CD14-positive monocyte (primary cell): ENCODE data around the gene PDK2. TPM values are rescaled to one million over a fixed set of nuclear protein-coding genes. Genes with fewer than 3 reads are reported as not detected.

ENCODE experiments used
- DNase-seq, 3 donors: peaks; one replicate each; pipeline ENCODE4 v3.0.0-alpha.2; 2011 to 2022
- H2AFZ ChIP-seq: 2 replicates; pipeline ENCODE4 v1.6.0; 2012; ENCODE audit warnings: mild to moderate bottlenecking, low read depth, low read length, inconsistent platforms; ENCODE audit not compliant: insufficient read depth, poor library complexity, severe bottlenecking
- H3K27ac ChIP-seq, 2 donors: 1 replicate in 1 of 2; 2 replicates in 1 of 2; pipeline ENCODE4 v1.5.1; 2012 to 2013; ENCODE audit warnings: low read length in 2 of 2, control low read depth in 1 of 2, inconsistent platforms in 1 of 2, low read depth in 1 of 2, mild to moderate bottlenecking in 1 of 2
- H3K27me3 ChIP-seq, 2 donors: one replicate each; pipeline versions ENCODE4 v1.6.0 to v1.6.1; 2011 to 2013; ENCODE audit warnings: low read length in 2 of 2; ENCODE audit not compliant: control insufficient read depth in 2 of 2, insufficient read depth in 2 of 2
- H3K36me3 ChIP-seq, 2 donors: replicated peaks in 1 of 2; 1 replicate in 1 of 2; 2 replicates in 1 of 2; pipeline versions ENCODE4 v1.5.1 to v1.6.1; 2012 to 2013; ENCODE audit warnings: low read length in 2 of 2, control low read depth in 1 of 2, inconsistent platforms in 1 of 2, mild to moderate bottlenecking in 1 of 2; ENCODE audit not compliant: insufficient read depth in 2 of 2, control insufficient read depth in 1 of 2
- H3K4me1 ChIP-seq, 2 donors: 1 replicate in 1 of 2; 2 replicates in 1 of 2; pipeline versions ENCODE4 v1.5.1 to v1.6.1; 2012 to 2013; ENCODE audit warnings: low read length in 2 of 2, control low read depth in 1 of 2, inconsistent platforms in 1 of 2, mild to moderate bottlenecking in 1 of 2, moderate library complexity in 1 of 2; ENCODE audit not compliant: insufficient read depth in 2 of 2, control insufficient read depth in 1 of 2
- H3K4me2 ChIP-seq: replicated peaks from 2 replicates; pipeline ENCODE3; 2012; ENCODE audit warnings: low read length, moderate library complexity, mild to moderate bottlenecking; ENCODE audit not compliant: poor library complexity, severe bottlenecking; ENCODE audit errors: extremely low read depth
- H3K4me3 ChIP-seq, 3 experiments: fragments of 200-600 bp in 1 of 3; sonication (generic) in 1 of 3; replicated peaks in 1 of 3; 1 replicate in 2 of 3; 2 replicates in 1 of 3; pipeline ENCODE4 v1.5.1; 2011 to 2013; ENCODE audit warnings: low read length in 3 of 3, mild to moderate bottlenecking in 3 of 3, control low read depth in 2 of 3, low read depth in 2 of 3, inconsistent platforms in 1 of 3, moderate library complexity in 1 of 3
- H3K79me2 ChIP-seq: 2 replicates; pipeline ENCODE4 v1.6.0; 2012; ENCODE audit warnings: mild to moderate bottlenecking, control low read depth, inconsistent platforms, low read length, moderate library complexity; ENCODE audit not compliant: insufficient read depth
- H3K9ac ChIP-seq: 2 replicates; pipeline ENCODE4 v1.6.0; 2017; ENCODE audit warnings: low read length, mild to moderate bottlenecking; ENCODE audit not compliant: insufficient read depth, poor library complexity, severe bottlenecking
- H3K9me3 ChIP-seq, 2 donors: replicated peaks in 1 of 2; 1 replicate in 1 of 2; 2 replicates in 1 of 2; pipeline versions ENCODE4 v1.5.1 to v1.6.1; 2012 to 2013; ENCODE audit warnings: low read length in 2 of 2, control low read depth in 1 of 2; ENCODE audit not compliant: control insufficient read depth in 1 of 2, insufficient read depth in 1 of 2
- H4K20me1 ChIP-seq: 2 replicates; pipeline ENCODE4 v1.6.0; 2012; ENCODE audit warnings: mild to moderate bottlenecking, low read length, control low read depth, moderate library complexity; ENCODE audit not compliant: insufficient read depth
- H3K27ac Mint-ChIP-seq, 7 donors: one replicate each; pipeline ENCODE4 v1.8.0; 2020; ENCODE audit warnings: mild to moderate bottlenecking in 7 of 7, mixed read lengths in 7 of 7, moderate library complexity in 6 of 7, inconsistent platforms in 2 of 7
- H3K27me3 Mint-ChIP-seq, 3 donors: one replicate each; pipeline ENCODE4 v1.8.0; 2021 to 2022; ENCODE audit warnings: low read depth in 3 of 3, mild to moderate bottlenecking in 3 of 3, mixed read lengths in 3 of 3, moderate library complexity in 3 of 3, inconsistent platforms in 1 of 3
- H3K36me3 Mint-ChIP-seq, 2 donors: one replicate each; pipeline ENCODE4 v1.8.0; 2020; ENCODE audit warnings: mixed read lengths in 2 of 2, inconsistent platforms in 1 of 2, mild to moderate bottlenecking in 1 of 2
- H3K4me1 Mint-ChIP-seq: one replicate; pipeline ENCODE4 v1.8.0; 2020; ENCODE audit warnings: mild to moderate bottlenecking, mixed read lengths
- H3K4me3 Mint-ChIP-seq, 2 donors: one replicate each; pipeline ENCODE4 v1.8.0; 2020; ENCODE audit warnings: mild to moderate bottlenecking in 2 of 2, mixed read lengths in 2 of 2, moderate library complexity in 1 of 2
- H3K9me3 Mint-ChIP-seq, 7 donors: one replicate each; pipeline ENCODE4 v1.8.0; 2020 to 2022; ENCODE audit warnings: mixed read lengths in 7 of 7, mild to moderate bottlenecking in 6 of 7, moderate library complexity in 6 of 7, inconsistent platforms in 2 of 7
- WGBS: methylation state at CpG from one replicate; pipeline ENCODE4 v1.1.5; 2013; ENCODE audit warnings: missing lambda C conversion rate; ENCODE audit not compliant: insufficient coverage; 5-methylcytosine and 5-hydroxymethylcytosine counted together
- intact Hi-C, 2 donors: fragments of 100-400 bp; cut with micrococcal nuclease; formaldehyde crosslinking; loops; one replicate each; pipeline versions ENCODE4 v1.15.0 to v1.15.1; 2023
- polyA minus RNA-seq: library from RNA; depleted of rRNA, polyadenylated mRNA; stranded (reverse); fragments of >200 nt; gene quantifications from 2 replicates; pipeline ENCODE4 v1.2.3, GENCODE V29; 2012
- polyA plus RNA-seq, 3 donors: library from polyadenylated mRNA; depleted of rRNA in 1 of 3; unstranded in 2 of 3; stranded (reverse) in 1 of 3; fragments of 300-500 nt in 2 of 3; fragments of >200 nt in 1 of 3; fragmentation: Illumina TruSeq in 2 of 3; gene quantifications; 1 replicate in 2 of 3; 2 replicates in 1 of 3; pipeline ENCODE4 v1.2.3, GENCODE V29; 2012 to 2021
- total RNA-seq, 12 experiments: library from RNA in 1 of 12; stranded (reverse) in 1 of 12; fragments of 120-200 nt in 1 of 12; gene quantifications; one replicate each; pipeline ENCODE4 v1.2.4 and lab custom pipeline; 2013 to 2026; ENCODE audit warnings: mixed read lengths in 6 of 12, inconsistent platforms in 1 of 12
- TF ChIP-seq, protein P1 (sequence below): fragments of 200-600 bp; IDR thresholded peaks from one replicate; pipeline ENCODE4 v1.8.0; 2022; ENCODE audit warnings: antibody characterized with exemption, mild to moderate bottlenecking

Gene PDK2
- total RNA-seq (2013): 9.5 TPM
- polyA plus RNA-seq (10 to 100 TPM; 15.9 to 43.0 (median 23.4) TPM), polyA minus RNA-seq (15.1 and 24.6 TPM in 2 replicates), total RNA-seq (lab: John Stamatoyannopoulos, UW) (0.46 to 6.6 (median 4.3) reads per million in 11 experiments)

DNA sequence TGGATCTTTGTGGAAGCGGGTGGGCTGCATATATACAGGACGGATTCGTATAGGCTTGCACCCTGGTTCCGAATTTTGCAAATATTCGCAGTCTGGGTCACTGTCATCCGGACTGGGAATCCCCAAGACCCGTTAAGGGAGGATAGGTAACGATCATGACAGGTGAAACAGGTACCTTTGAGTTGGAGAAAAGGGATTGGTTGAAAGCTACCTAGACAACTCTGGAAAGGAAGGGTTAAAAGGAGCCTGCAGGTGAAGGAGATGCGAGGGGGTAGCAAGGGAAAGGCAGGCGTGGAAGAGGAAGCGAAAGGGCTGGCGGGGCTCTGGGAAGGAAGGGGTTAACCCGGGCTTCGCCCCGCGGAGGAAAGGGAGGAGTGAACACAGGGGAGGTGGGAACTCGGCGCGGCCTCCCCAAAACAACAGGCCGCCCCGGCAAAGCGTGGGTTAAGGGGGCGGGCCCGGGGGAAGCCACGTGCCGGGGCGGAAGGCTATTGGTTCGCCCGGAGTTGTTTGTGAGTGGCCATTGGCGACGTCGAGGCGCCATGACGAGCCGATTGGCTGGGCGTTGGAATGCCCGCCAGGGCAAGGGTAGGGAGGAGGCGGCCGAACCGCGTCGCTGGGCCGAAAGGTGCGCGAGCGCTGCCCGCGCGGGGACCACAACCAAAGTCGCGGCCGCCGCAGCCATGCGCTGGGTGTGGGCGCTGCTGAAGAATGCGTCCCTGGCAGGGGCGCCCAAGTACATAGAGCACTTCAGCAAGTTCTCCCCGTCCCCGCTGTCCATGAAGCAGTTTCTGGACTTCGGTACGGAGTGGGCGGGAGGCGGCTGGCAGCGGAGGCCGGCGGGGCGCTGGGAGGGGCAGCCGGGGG is at the start of gene PDK2:
PDK2 (plus strand) TSS at position 599 of the 867 bp plus-strand sequence; CDS start at position 684, 85 bp downstream.
- Histone ChIP-seq H3K4me3 (peak within 1 kb of the TSS; percentile 80 to 89 (median 88)), H2AFZ (peak within 1 kb of the TSS; percentile 95)
- peaks cover 24% of the 10 kb centered on the region for H3K4me1 Mint-ChIP-seq

DNA sequence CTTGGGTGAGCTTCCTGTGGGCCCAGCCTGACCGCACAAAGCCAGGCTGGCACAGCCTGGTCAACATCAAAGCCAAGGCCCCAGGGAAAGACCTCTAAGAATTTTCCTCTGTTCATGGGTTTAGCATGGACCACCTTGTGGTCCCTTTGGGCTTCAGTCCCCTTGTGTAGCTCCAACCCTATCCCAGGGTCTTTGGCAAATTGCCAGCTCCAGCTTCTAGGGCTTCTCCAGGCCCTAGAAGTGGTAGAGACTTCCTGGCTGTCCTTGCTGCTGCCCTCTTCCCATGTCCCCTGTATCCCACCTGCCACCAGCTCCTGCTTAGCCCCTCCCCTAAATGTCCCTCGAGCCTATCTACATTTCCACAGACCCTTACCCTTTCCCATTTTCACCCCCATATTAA is 49.0 kb upstream of the PDK2 start:
- H3K4me1 ChIP-seq: no peaks in the 10 kb centered on the region
- H4K20me1 ChIP-seq: no peaks in the 10 kb centered on the region
- no peaks in the 10 kb centered on the region for H3K9me3 Mint-ChIP-seq
- DNase-seq: no peak
- no peaks in the 10 kb centered on the region for H3K9me3 ChIP-seq
- no peak overlapping the region for H2AFZ ChIP-seq
- H3K36me3 Mint-ChIP-seq: no peaks in the 10 kb centered on the region
- H3K36me3 ChIP-seq: no peaks in the 10 kb centered on the region
- H3K9ac ChIP-seq: no peak overlapping the region
- TF ChIP-seq, protein P1, sequence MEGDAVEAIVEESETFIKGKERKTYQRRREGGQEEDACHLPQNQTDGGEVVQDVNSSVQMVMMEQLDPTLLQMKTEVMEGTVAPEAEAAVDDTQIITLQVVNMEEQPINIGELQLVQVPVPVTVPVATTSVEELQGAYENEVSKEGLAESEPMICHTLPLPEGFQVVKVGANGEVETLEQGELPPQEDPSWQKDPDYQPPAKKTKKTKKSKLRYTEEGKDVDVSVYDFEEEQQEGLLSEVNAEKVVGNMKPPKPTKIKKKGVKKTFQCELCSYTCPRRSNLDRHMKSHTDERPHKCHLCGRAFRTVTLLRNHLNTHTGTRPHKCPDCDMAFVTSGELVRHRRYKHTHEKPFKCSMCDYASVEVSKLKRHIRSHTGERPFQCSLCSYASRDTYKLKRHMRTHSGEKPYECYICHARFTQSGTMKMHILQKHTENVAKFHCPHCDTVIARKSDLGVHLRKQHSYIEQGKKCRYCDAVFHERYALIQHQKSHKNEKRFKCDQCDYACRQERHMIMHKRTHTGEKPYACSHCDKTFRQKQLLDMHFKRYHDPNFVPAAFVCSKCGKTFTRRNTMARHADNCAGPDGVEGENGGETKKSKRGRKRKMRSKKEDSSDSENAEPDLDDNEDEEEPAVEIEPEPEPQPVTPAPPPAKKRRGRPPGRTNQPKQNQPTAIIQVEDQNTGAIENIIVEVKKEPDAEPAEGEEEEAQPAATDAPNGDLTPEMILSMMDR: no peak
- intact Hi-C loops: no loop called here
- H3K4me3 ChIP-seq: no peak overlapping the region
- H3K4me3 Mint-ChIP-seq: no peak overlapping the region
- 82% methylated on average over 2 of the region's 2 CpGs for WGBS
- H3K79me2 ChIP-seq: no peaks in the 10 kb centered on the region
- peaks cover 7 to 13% (median 10%) of the 10 kb centered on the region in 3 donors for H3K27me3 Mint-ChIP-seq
- H3K4me2 ChIP-seq: no peak overlapping the region
- H3K27ac ChIP-seq: no peak overlapping the region
- H3K4me1 Mint-ChIP-seq: peaks cover 8% of the 10 kb centered on the region
- H3K27me3 ChIP-seq: no peaks in the 10 kb centered on the region
- no peak overlapping the region for H3K27ac Mint-ChIP-seq

More for the DNA sequence above, at the start of gene PDK2:
- H3K9me3 ChIP-seq: no peaks in the 10 kb centered on the region
- peak; percentile 93 to 94 (median 93) for DNase-seq
- H3K79me2 ChIP-seq: peaks cover 7% of the 10 kb centered on the region
- TF ChIP-seq, protein P1: no peak
- peak within 1 kb of the TSS; percentile 54 for H3K9ac ChIP-seq
- no peaks in the 10 kb centered on the region for H3K27me3 ChIP-seq
- H4K20me1 ChIP-seq: no peaks in the 10 kb centered on the region
- peaks cover 14 to 22% of the 10 kb centered on the region in 2 donors for H3K36me3 Mint-ChIP-seq
- intact Hi-C loops: loop anchor here in 1 of 2 donors (1.0 kb wide), 1 partner anchor 53 kb away; no protein-coding TSS in a partner anchor
- peak within 1 kb of the TSS; percentile 41 to 70 for H3K27ac ChIP-seq
- peaks cover 14 to 15% of the 10 kb centered on the region in 2 donors for H3K36me3 ChIP-seq
- H3K4me3 Mint-ChIP-seq: peak within 1 kb of the TSS; percentile 93 to 99
- peaks cover 4 to 9% (median 4%) of the 10 kb centered on the region in 3 donors for H3K27me3 Mint-ChIP-seq
- peaks cover 16 to 23% of the 10 kb centered on the region in 2 donors for H3K4me1 ChIP-seq
- peak within 1 kb of the TSS; percentile 82 to 93 (median 89) for H3K27ac Mint-ChIP-seq
- no peaks in the 10 kb centered on the region for H3K9me3 Mint-ChIP-seq
- WGBS: under 1% methylated on average over 66 of the region's 68 CpGs
- peak within 1 kb of the TSS; percentile 100 for H3K4me2 ChIP-seq
